NB4 (cell line): Measurements from ENCODE around the gene BICRAL.

ENCODE experiments used
- TF ChIP-seq, protein P1 (sequence below): IDR thresholded peaks from 2 replicates; pipeline ENCODE4 v1.6.1; 2011; ENCODE audit warnings: low read depth, low read length
- TF ChIP-seq, protein P2 (sequence below): IDR thresholded peaks from one replicate; pipeline ENCODE4 v1.5.1; 2012; ENCODE audit warnings: low read depth, low read length

DNA sequence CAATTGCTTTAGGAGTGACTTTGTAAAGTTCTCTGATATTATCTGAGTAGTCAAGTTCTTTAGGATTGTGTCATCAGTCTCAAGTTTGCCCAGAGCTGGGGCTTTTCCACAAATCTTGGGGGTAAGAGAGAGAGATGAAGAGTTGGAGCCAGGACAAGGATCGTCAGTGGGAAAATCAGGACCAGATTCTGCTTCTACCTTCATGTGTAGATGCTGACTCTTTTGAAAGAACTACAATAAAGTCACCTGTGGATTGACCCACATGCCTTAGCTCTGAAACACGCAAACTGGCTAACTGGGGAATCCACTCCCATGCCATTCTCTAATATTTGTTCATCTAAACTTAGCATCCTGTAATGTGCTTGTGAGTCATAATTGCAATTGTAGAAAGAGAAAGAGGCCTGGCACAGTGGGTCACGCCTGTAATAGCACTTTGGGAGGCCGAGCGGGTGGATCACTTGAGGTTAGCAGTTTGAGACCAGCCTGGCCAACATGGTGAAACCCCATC is 15.6 kb upstream of the BICRAL start:
- TF ChIP-seq, protein P1, sequence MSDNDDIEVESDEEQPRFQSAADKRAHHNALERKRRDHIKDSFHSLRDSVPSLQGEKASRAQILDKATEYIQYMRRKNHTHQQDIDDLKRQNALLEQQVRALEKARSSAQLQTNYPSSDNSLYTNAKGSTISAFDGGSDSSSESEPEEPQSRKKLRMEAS: no peak
- TF ChIP-seq, protein P2, sequence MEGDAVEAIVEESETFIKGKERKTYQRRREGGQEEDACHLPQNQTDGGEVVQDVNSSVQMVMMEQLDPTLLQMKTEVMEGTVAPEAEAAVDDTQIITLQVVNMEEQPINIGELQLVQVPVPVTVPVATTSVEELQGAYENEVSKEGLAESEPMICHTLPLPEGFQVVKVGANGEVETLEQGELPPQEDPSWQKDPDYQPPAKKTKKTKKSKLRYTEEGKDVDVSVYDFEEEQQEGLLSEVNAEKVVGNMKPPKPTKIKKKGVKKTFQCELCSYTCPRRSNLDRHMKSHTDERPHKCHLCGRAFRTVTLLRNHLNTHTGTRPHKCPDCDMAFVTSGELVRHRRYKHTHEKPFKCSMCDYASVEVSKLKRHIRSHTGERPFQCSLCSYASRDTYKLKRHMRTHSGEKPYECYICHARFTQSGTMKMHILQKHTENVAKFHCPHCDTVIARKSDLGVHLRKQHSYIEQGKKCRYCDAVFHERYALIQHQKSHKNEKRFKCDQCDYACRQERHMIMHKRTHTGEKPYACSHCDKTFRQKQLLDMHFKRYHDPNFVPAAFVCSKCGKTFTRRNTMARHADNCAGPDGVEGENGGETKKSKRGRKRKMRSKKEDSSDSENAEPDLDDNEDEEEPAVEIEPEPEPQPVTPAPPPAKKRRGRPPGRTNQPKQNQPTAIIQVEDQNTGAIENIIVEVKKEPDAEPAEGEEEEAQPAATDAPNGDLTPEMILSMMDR: no peak
